Lower lobe of right lung (tissue), 2 donors: ENCODE measurements around the gene TOLLIP. TPM values are rescaled to one million over a fixed set of nuclear protein-coding genes. Genes with fewer than 3 reads are reported as not detected.
"Not testable (repeated sequence)": the region's sequence is repeated elsewhere in the genome, so short reads cannot be mapped to it uniquely, and the experiment has no call there.

Source experiments
- ATAC-seq, 2 donors: fragments of 200-7000 bp; cut with Tn5 transposase; one replicate each; pipeline ENCODE4 v1.9.1; 2020 to 2022; ENCODE audit warnings: mild to moderate bottlenecking in 2 of 2, moderate library complexity in 2 of 2
- DNase-seq: peaks from one replicate; pipeline ENCODE4 v3.0.0-alpha.2; 2020
- H3K27ac ChIP-seq: fragments of 200-600 bp; one replicate; pipeline ENCODE4 v1.8.0; 2022
- H3K27me3 ChIP-seq: fragments of 200-600 bp; one replicate; pipeline ENCODE4 v1.8.0; 2022; ENCODE audit warnings: low read depth
- H3K36me3 ChIP-seq: fragments of 200-600 bp; one replicate; pipeline ENCODE4 v1.8.0; 2022; ENCODE audit warnings: mild to moderate bottlenecking
- H3K4me1 ChIP-seq: fragments of 200-600 bp; one replicate; pipeline ENCODE4 v1.8.0; 2022
- H3K4me3 ChIP-seq: fragments of 200-600 bp; one replicate; pipeline ENCODE4 v1.8.0; 2022; ENCODE audit warnings: mild to moderate bottlenecking
- H3K9me3 ChIP-seq: fragments of 200-600 bp; one replicate; pipeline ENCODE4 v1.8.0; 2022
- intact Hi-C: fragments of 100-400 bp; cut with DNase I; formaldehyde crosslinking; loops from one replicate; pipeline ENCODE4 v1.11.0; 2022
- long read RNA-seq: library from polyadenylated mRNA; unstranded; transcript quantifications from one replicate; pipeline ENCODE4 v2.0.0, GENCODE V29; 2021
- total RNA-seq: library from RNA; stranded (reverse); fragmentation: NEBNext Ultra II Directional; extraction: Animal tissue kit (Norgen Biotek cat#: 25700); gene quantifications from one replicate; pipeline ENCODE4 v1.2.1, GENCODE V29; 2021
- TF ChIP-seq, protein P1 (sequence below): fragments of 200-600 bp; IDR thresholded peaks from one replicate; pipeline ENCODE4 v1.8.0; 2022; ENCODE audit warnings: antibody characterized with exemption, mild to moderate bottlenecking
- donor health status: DM: no; HTN: yes; CAD: no; lungs with severe emphysema.

TOLLIP gene
- total RNA-seq = 68.4 TPM
- long read RNA-seq, transcript TOLLIP-202 (6 exons, 3,617 nt) = major isoform, 153 of 226 reads
- long read RNA-seq, partial matches to known transcripts = 33 of 226 reads
- long read RNA-seq, other reads (novel, unspliced or antisense) = 39 of 226 reads

DNA sequence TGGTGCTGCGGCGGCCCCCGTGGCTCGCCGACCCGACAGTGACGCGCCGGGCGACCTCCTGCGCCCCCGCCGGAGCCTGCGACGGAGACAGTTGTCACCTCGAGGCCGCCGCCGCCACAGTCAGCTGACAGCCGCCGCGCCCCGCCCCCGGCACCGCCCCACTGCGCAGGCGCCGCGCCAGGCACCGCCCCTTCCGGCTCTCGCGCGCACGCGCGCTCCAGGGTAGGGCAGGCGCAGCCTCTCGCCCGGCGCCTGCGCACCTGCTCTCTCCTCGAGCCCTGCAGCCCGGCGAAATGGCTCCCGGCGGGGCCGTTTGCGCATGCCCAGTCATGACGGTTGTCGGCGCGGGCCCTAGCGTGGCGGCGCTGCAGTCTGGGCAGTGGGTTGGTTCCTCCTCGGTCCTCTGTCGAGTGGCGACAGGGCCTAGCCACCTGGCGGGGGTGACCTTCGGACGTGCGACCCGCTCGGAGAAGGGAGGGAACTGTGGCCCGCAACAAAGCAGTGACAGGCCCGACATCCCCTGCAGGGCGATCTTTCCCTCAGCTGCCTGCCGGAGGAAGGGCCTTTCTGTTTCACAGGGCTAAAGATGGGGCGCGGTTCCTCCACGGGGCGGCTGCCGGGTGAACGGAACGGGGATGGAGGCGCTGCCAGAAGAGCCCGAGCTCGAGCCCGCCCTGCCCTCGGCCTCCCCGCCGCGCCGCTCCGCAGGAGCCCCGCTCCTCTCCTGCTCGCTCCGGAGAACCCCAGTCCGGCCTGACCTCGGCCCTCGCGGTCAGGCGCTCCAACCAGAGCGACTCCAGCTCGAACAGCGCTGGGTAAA, at the start of gene TOLLIP:
Gene TOLLIP (minus strand): TSS at position 135 of the 820 bp plus-strand sequence. CDS start 134 bp downstream, at position 1.
- H3K4me1 ChIP-seq = peaks cover 54% of the 10 kb centered on the region

GRCh38 chr11:1358931-1359330, 49.5 kb upstream of the TOLLIP start:
- ATAC-seq, H3K9me3 ChIP-seq, intact Hi-C loops, DNase-seq, H3K4me3 ChIP-seq, H3K27ac ChIP-seq, H3K4me1 ChIP-seq, H3K27me3 ChIP-seq, H3K36me3 ChIP-seq: not testable (repeated sequence)

More for the DNA sequence above, at the start of gene TOLLIP:
- DNase-seq (peak; percentile 97), ATAC-seq (peak; percentile 97 to 98)
- Histone ChIP-seq H3K9me3 (no peaks in the 10 kb centered on the region), H3K27me3 (no peaks in the 10 kb centered on the region), H3K4me3 (peak within 1 kb of the TSS; percentile 94), H3K36me3 (peaks cover 19% of the 10 kb centered on the region), H3K27ac (peak within 1 kb of the TSS; percentile 95)
- TF ChIP-seq, protein P1, sequence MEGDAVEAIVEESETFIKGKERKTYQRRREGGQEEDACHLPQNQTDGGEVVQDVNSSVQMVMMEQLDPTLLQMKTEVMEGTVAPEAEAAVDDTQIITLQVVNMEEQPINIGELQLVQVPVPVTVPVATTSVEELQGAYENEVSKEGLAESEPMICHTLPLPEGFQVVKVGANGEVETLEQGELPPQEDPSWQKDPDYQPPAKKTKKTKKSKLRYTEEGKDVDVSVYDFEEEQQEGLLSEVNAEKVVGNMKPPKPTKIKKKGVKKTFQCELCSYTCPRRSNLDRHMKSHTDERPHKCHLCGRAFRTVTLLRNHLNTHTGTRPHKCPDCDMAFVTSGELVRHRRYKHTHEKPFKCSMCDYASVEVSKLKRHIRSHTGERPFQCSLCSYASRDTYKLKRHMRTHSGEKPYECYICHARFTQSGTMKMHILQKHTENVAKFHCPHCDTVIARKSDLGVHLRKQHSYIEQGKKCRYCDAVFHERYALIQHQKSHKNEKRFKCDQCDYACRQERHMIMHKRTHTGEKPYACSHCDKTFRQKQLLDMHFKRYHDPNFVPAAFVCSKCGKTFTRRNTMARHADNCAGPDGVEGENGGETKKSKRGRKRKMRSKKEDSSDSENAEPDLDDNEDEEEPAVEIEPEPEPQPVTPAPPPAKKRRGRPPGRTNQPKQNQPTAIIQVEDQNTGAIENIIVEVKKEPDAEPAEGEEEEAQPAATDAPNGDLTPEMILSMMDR = peak; percentile 23
- intact Hi-C loops = no loop called here

- Histone ChIP-seq H3K36me3 (no peaks in the 10 kb centered on the region), H3K27me3 (peaks cover 5% of the 10 kb centered on the region), H3K9me3 (no peaks in the 10 kb centered on the region), H3K27ac (no peak overlapping the region), H3K4me1 (no peaks in the 10 kb centered on the region), H3K4me3 (no peak overlapping the region)
- peak in 1 of 2 donors; percentile 21 for ATAC-seq
- intact Hi-C loops = no loop called here
- TF ChIP-seq, protein P1 = no peak
- DNase-seq = no peak
Observed at GRCh38 chr11:1358286-1358685, 48.9 kb upstream of the TOLLIP start.

- Histone ChIP-seq H3K27ac (no peak overlapping the region), H3K9me3 (no peaks in the 10 kb centered on the region), H3K36me3 (no peaks in the 10 kb centered on the region), H3K27me3 (peaks cover 5% of the 10 kb centered on the region), H3K4me1 (no peaks in the 10 kb centered on the region), H3K4me3 (no peak overlapping the region)
- intact Hi-C loops = no loop called here
- TF ChIP-seq, protein P1 = no peak
- DNase-seq (no peak), ATAC-seq (no peak)
Observed at GRCh38 chr11:1356478-1356960, 47.1 kb upstream of the TOLLIP start.

DNA sequence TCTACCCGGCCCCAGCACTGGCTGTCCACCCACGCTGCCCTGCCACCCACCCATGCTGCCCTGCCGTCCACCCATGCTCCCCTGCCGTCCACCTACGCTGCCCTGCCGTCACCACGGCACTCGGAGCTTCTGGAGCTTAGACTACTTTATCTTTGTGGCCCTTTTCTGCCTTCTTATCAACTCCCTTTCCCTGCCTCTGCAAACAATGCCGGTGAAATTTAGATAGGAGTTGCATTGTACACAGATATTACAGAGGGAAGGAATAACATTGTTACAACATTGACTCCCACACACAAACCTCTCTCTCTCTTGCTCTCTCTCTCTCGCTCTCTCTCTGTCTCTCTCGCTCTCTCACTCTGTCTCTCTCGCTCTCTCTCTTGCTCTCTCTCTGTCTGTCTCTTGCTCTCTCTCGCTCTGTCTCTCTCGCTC, 46.6 kb upstream of the TOLLIP start:
- Histone ChIP-seq H3K36me3 (no peaks in the 10 kb centered on the region), H3K9me3 (no peaks in the 10 kb centered on the region), H3K4me1 (no peaks in the 10 kb centered on the region), H3K27me3 (peaks cover 5% of the 10 kb centered on the region), H3K27ac (no peak overlapping the region), H3K4me3 (no peak overlapping the region)
- TF ChIP-seq, protein P1 = no peak
- DNase-seq (no peak), ATAC-seq (no peak)
- intact Hi-C loops = no loop called here
